ENCODE results near the gene EMSY. TPM values are rescaled to one million over a fixed set of nuclear protein-coding genes. Genes with fewer than 3 reads are reported as not detected.

Gene EMSY
- total and polyA plus RNA-seq, 9 of the 15 experiments (the other 6 are each of a cell fraction or from before 2014, with no cell fraction given): 12.7 to 25.4 (median 17.9) TPM

DNA sequence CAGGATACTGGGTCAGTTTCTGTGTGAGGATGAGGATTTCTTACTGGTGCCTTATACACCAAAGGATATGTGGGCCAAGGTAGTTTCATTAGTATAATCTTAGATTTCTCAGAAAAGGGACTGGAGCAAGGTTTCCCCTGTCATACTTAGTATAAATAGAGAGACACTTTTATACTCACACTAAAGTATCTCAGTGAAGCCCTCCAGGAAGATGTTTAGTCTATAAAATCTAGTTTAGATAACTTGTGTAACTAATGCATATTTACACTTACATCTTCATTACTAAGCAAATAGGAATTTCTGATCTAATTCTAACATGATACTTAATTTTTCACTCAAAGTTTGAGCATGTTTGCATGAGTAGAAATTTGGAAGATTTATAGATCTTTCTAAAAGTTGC lies 11.1 kb downstream of the EMSY start:
- BruUV-seq (replicated peaks): no TSS peak

GRCh38 chr11:76456571-76456970 lies 11.8 kb downstream of the EMSY start:
- Histone ChIP-seq H4K20me1 (replicated peaks; ENCODE audit: control insufficient read depth, insufficient read depth, low read length) (no peaks in the 10 kb centered on the region), H3K27ac (ENCODE audit: extremely low read depth, low read depth, low read length) (no peak overlapping the region), H3K4me2 (ENCODE audit: insufficient read depth, low read length) (no peak overlapping the region), H3K4me1 (replicated peaks in 1 of 2; ENCODE audit: control insufficient read depth in 2 of 2, insufficient read depth in 2 of 2, low read length in 2 of 2) (no peaks in the 10 kb centered on the region), H3K9me3 (replicated peaks; ENCODE audit: control insufficient read depth, insufficient read depth, low read depth, low read length) (no peaks in the 10 kb centered on the region), H3K9me1 (ENCODE audit: control insufficient read depth, insufficient read depth, low read length) (no peaks in the 10 kb centered on the region), H3K27me3 (ENCODE audit: control insufficient read depth in 2 of 2, insufficient read depth in 2 of 2, low read length in 2 of 2) (no peaks in the 10 kb centered on the region), H3K79me2 (ENCODE audit: control insufficient read depth, insufficient read depth, low read length) (no peaks in the 10 kb centered on the region), H3K36me3 (ENCODE audit: control insufficient read depth, insufficient read depth, low read length) (peaks cover 75% of the 10 kb centered on the region), H3K4me3 (no peak overlapping the region), H2AFZ (ENCODE audit: low read depth, low read length) (no peak overlapping the region), H3K9ac (ENCODE audit: insufficient read depth in 1 of 2, low read depth in 2 of 2, low read length in 2 of 2) (no peak overlapping the region)
- WGBS (ENCODE audit: insufficient coverage, low coverage, missing lambda C conversion rate): 93% methylated on average over 2 of the region's 2 CpGs
- no peak for DNase-seq (ENCODE audit: extremely low read depth in 1 of 4, low spot score in 3 of 4)
- no TSS peak for BruUV-seq (replicated peaks)
- intact Hi-C loops (cut with micrococcal nuclease): no loop called here
- no peak for ATAC-seq
- no peak for FAIRE-seq
- ChIA-PET POLR2A (interaction anchor here (1.1 kb wide), 1 partner anchor 10 kb away, joined by 3 read pairs; no protein-coding TSS in a partner anchor), CTCF (ENCODE audit: low intra/inter-chr PET ratio) (no interaction called here)
- in situ Hi-C loops (cut with MboI): no loop called here
- TF ChIP-seq SRSF1 (IDR thresholded peaks at IDR 0.05; ENCODE audit: low read depth, low read length) (no peak), HMGXB4 (CRISPR knock-in tag; IDR thresholded peaks at IDR 0.05) (no peak), HDAC1 (IDR thresholded peaks at IDR 0.05) (no peak), NR1H2 (CRISPR knock-in tag; IDR thresholded peaks at IDR 0.05) (no peak), ATF6 (CRISPR knock-in tag; IDR thresholded peaks at IDR 0.05) (no peak), FOXJ3 (CRISPR knock-in tag; IDR thresholded peaks at IDR 0.05) (no peak), STAT5A (IDR thresholded peaks at IDR 0.05; ENCODE audit: borderline replicate concordance, low read length) (no peak), IRF9 (tag; IDR thresholded peaks at IDR 0.05) (no peak), ZNF408 (CRISPR knock-in tag; IDR thresholded peaks at IDR 0.05; ENCODE audit: low read depth) (no peak)

More for the DNA sequence above, 11.1 kb downstream of the EMSY start:
- no peak for ATAC-seq
- Histone ChIP-seq H2AFZ (ENCODE audit: low read depth, low read length) (no peak overlapping the region), H3K9me1 (ENCODE audit: control insufficient read depth, insufficient read depth, low read length) (no peaks in the 10 kb centered on the region), H3K27ac (ENCODE audit: extremely low read depth, low read depth, low read length) (no peak overlapping the region), H3K9me3 (replicated peaks; ENCODE audit: control insufficient read depth, insufficient read depth, low read depth, low read length) (no peaks in the 10 kb centered on the region), H3K9ac (ENCODE audit: insufficient read depth in 1 of 2, low read depth in 2 of 2, low read length in 2 of 2) (no peak overlapping the region), H3K4me1 (replicated peaks in 1 of 2; ENCODE audit: control insufficient read depth in 2 of 2, insufficient read depth in 2 of 2, low read length in 2 of 2) (no peaks in the 10 kb centered on the region), H3K4me3 (no peak overlapping the region), H3K27me3 (ENCODE audit: control insufficient read depth in 2 of 2, insufficient read depth in 2 of 2, low read length in 2 of 2) (no peaks in the 10 kb centered on the region), H4K20me1 (replicated peaks; ENCODE audit: control insufficient read depth, insufficient read depth, low read length) (no peaks in the 10 kb centered on the region), H3K79me2 (ENCODE audit: control insufficient read depth, insufficient read depth, low read length) (no peaks in the 10 kb centered on the region), H3K4me2 (ENCODE audit: insufficient read depth, low read length) (no peak overlapping the region), H3K36me3 (ENCODE audit: control insufficient read depth, insufficient read depth, low read length) (peaks cover 79% of the 10 kb centered on the region)
- ChIA-PET CTCF (ENCODE audit: low intra/inter-chr PET ratio) (no interaction called here), POLR2A (interaction anchor here (1.1 kb wide), 1 partner anchor 10 kb away, joined by 3 read pairs; no protein-coding TSS in a partner anchor)
- intact Hi-C loops (cut with micrococcal nuclease) (no loop called here), in situ Hi-C loops (cut with MboI) (no loop called here)
- TF ChIP-seq TRIM28 (IDR thresholded peaks at IDR 0.05): no peak
- no peak for TF ChIP-seq HEY1 (CRISPR knock-in tag; IDR thresholded peaks at IDR 0.05; ENCODE audit: borderline replicate concordance)
- no peak for TF ChIP-seq KAT8 (IDR thresholded peaks at IDR 0.05; ENCODE audit: low read depth)
- FAIRE-seq: no peak
- DNase-seq (ENCODE audit: extremely low read depth in 1 of 4, low spot score in 3 of 4): no peak

Data from K562 (cell line).